Measurements from ENCODE around the gene LHPP. TPM values are rescaled to one million over a fixed set of nuclear protein-coding genes. Genes with fewer than 3 reads are reported as not detected.

LHPP gene
- total and polyA plus RNA-seq, 2 experiments from 2014 or later: 19.0 to 22.9 TPM

- Histone ChIP-seq H3K36me3 (ENCODE audit: low read depth) (no peaks in the 10 kb centered on the region), H4K20me1 (ENCODE audit: insufficient read depth) (no peaks in the 10 kb centered on the region; the same call in 1 of the 2 replicates), H3F3A (ENCODE audit: insufficient read depth) (no peaks in the 10 kb centered on the region), H3K4me3 (no peak overlapping the region), H3K9me2 (ENCODE audit: insufficient read depth) (no peaks in the 10 kb centered on the region), H3K27me3 (replicated peaks; ENCODE audit: insufficient read depth) (no peaks in the 10 kb centered on the region), H3K4me1 (ENCODE audit: insufficient read depth) (no peaks in the 10 kb centered on the region), H3K4me2 (ENCODE audit: unreplicated experiment) (no peak overlapping the region), H2AFZ (no peak overlapping the region), H3K9me3 (ENCODE audit: low read depth) (no peaks in the 10 kb centered on the region), H3K27ac (no peak overlapping the region), H3K9ac (no peak overlapping the region), H3K79me2 (ENCODE audit: insufficient read depth) (no peaks in the 10 kb centered on the region)
- WGBS, 2 experiments (ENCODE audit: low coverage in 1 of 2, low lambda C conversion rate in 2 of 2, missing lambda C conversion rate in 2 of 2): 59 to 64% methylated on average over 26 to 27 of the region's 31 CpGs
- DNase-seq: no peak
- in situ Hi-C loops (cut with MboI): no loop called here
- TF ChIP-seq EZH2 (IDR thresholded peaks at IDR 0.05; ENCODE audit: insufficient read depth, poor library complexity, severe bottlenecking): no peak
- no peak for TF ChIP-seq EZH2phosphoT487 (IDR thresholded peaks at IDR 0.05; ENCODE audit: insufficient read depth, low read depth)
These were observed 144.5 kb downstream of the LHPP start for GRCh38 chr10:124605856-124606812.

- no peaks in the 10 kb centered on the region for H3K4me1 ChIP-seq (ENCODE audit: insufficient read depth)
- H3K79me2 ChIP-seq (ENCODE audit: insufficient read depth): no peaks in the 10 kb centered on the region
- H3K4me2 ChIP-seq (ENCODE audit: unreplicated experiment): no peak overlapping the region
- no peak for TF ChIP-seq EZH2phosphoT487 (IDR thresholded peaks at IDR 0.05; ENCODE audit: insufficient read depth, low read depth)
- no peak for TF ChIP-seq EZH2 (IDR thresholded peaks at IDR 0.05; ENCODE audit: insufficient read depth, poor library complexity, severe bottlenecking)
- in situ Hi-C loops (cut with MboI): no loop called here
- no peaks in the 10 kb centered on the region for H3F3A ChIP-seq (ENCODE audit: insufficient read depth)
- H3K9ac ChIP-seq: no peak overlapping the region
- H3K9me3 ChIP-seq (ENCODE audit: low read depth): no peaks in the 10 kb centered on the region
- 42 to 56% methylated on average over 7 to 10 of the region's 10 CpGs for WGBS, 2 experiments (ENCODE audit: low coverage in 1 of 2, low lambda C conversion rate in 2 of 2, missing lambda C conversion rate in 2 of 2)
- no peaks in the 10 kb centered on the region for H3K9me2 ChIP-seq (ENCODE audit: insufficient read depth)
- H3K27me3 ChIP-seq (replicated peaks; ENCODE audit: insufficient read depth): no peaks in the 10 kb centered on the region
- H3K36me3 ChIP-seq (ENCODE audit: low read depth): no peaks in the 10 kb centered on the region
- H4K20me1 ChIP-seq (ENCODE audit: insufficient read depth): no peaks in the 10 kb centered on the region; the same call in 1 of the 2 replicates
- H3K27ac ChIP-seq: no peak overlapping the region
- no peak for DNase-seq
- no peak overlapping the region for H3K4me3 ChIP-seq
- H2AFZ ChIP-seq: no peak overlapping the region
These were observed 145.2 kb downstream of the LHPP start for GRCh38 chr10:124606822-124607221.

GRCh38 chr10:124607693-124608092, 146.1 kb downstream of the LHPP start:
- Histone ChIP-seq H3K4me2 (ENCODE audit: unreplicated experiment) (no peak overlapping the region), H3K4me1 (ENCODE audit: insufficient read depth) (no peaks in the 10 kb centered on the region), H3K9me3 (ENCODE audit: low read depth) (no peaks in the 10 kb centered on the region), H3F3A (ENCODE audit: insufficient read depth) (no peaks in the 10 kb centered on the region), H3K4me3 (no peak overlapping the region), H3K9me2 (ENCODE audit: insufficient read depth) (no peaks in the 10 kb centered on the region), H3K9ac (no peak overlapping the region), H3K36me3 (ENCODE audit: low read depth) (no peaks in the 10 kb centered on the region), H2AFZ (no peak overlapping the region), H4K20me1 (ENCODE audit: insufficient read depth) (no peaks in the 10 kb centered on the region; the same call in 1 of the 2 replicates), H3K79me2 (ENCODE audit: insufficient read depth) (no peaks in the 10 kb centered on the region), H3K27me3 (replicated peaks; ENCODE audit: insufficient read depth) (no peaks in the 10 kb centered on the region), H3K27ac (no peak overlapping the region)
- 83 to 88% methylated on average over 15 to 18 of the region's 18 CpGs for WGBS, 2 experiments (ENCODE audit: low coverage in 1 of 2, low lambda C conversion rate in 2 of 2, missing lambda C conversion rate in 2 of 2)
- DNase-seq: no peak
- TF ChIP-seq EZH2 (IDR thresholded peaks at IDR 0.05; ENCODE audit: insufficient read depth, poor library complexity, severe bottlenecking) (no peak), EZH2phosphoT487 (IDR thresholded peaks at IDR 0.05; ENCODE audit: insufficient read depth, low read depth) (no peak)
- in situ Hi-C loops (cut with MboI): no loop called here

GRCh38 chr10:124608093-124608721, 146.6 kb downstream of the LHPP start:
- no peak for DNase-seq
- in situ Hi-C loops (cut with MboI): no loop called here
- Histone ChIP-seq H3K9me2 (ENCODE audit: insufficient read depth) (no peaks in the 10 kb centered on the region), H3K9ac (no peak overlapping the region), H4K20me1 (ENCODE audit: insufficient read depth) (no peaks in the 10 kb centered on the region; the same call in 1 of the 2 replicates), H3K9me3 (ENCODE audit: low read depth) (no peaks in the 10 kb centered on the region), H2AFZ (no peak overlapping the region), H3K4me3 (no peak overlapping the region), H3K79me2 (ENCODE audit: insufficient read depth) (no peaks in the 10 kb centered on the region), H3K4me1 (ENCODE audit: insufficient read depth) (no peaks in the 10 kb centered on the region), H3K36me3 (ENCODE audit: low read depth) (no peaks in the 10 kb centered on the region), H3K27ac (no peak overlapping the region), H3K27me3 (replicated peaks; ENCODE audit: insufficient read depth) (no peaks in the 10 kb centered on the region), H3K4me2 (ENCODE audit: unreplicated experiment) (no peak overlapping the region), H3F3A (ENCODE audit: insufficient read depth) (no peaks in the 10 kb centered on the region)
- 73 to 76% methylated on average over 13 to 14 of the region's 14 CpGs for WGBS, 2 experiments (ENCODE audit: low coverage in 1 of 2, low lambda C conversion rate in 2 of 2, missing lambda C conversion rate in 2 of 2)
- TF ChIP-seq EZH2phosphoT487 (IDR thresholded peaks at IDR 0.05; ENCODE audit: insufficient read depth, low read depth) (no peak), EZH2 (IDR thresholded peaks at IDR 0.05; ENCODE audit: insufficient read depth, poor library complexity, severe bottlenecking) (no peak)

Data from GM23248 (cell line).